Type B pancreatic cell (in vitro differentiated cells): ENCODE measurements around the gene SH3TC2. TPM values are rescaled to one million over a fixed set of nuclear protein-coding genes. Genes with fewer than 3 reads are reported as not detected.

Source experiments
- DNase-seq: peaks from one replicate; pipeline ENCODE4 v3.0.0; 2021; ENCODE audit warnings: mixed read lengths; ENCODE audit not compliant: unreplicated experiment; ENCODE audit errors: extremely low spot score
- H3K27ac Mint-ChIP-seq: 2 replicates; pipeline ENCODE4 v1.8.0; 2021; ENCODE audit warnings: mild to moderate bottlenecking, mixed read lengths
- H3K27me3 Mint-ChIP-seq: 2 replicates; pipeline ENCODE4 v1.8.0; 2021; ENCODE audit warnings: mixed read lengths
- H3K36me3 Mint-ChIP-seq: 2 replicates; pipeline ENCODE4 v1.8.0; 2021; ENCODE audit warnings: mixed read lengths
- H3K4me1 Mint-ChIP-seq: one replicate; pipeline ENCODE4 v1.8.0; 2021; ENCODE audit warnings: mixed read lengths; ENCODE audit not compliant: unreplicated experiment
- H3K4me3 Mint-ChIP-seq: 2 replicates; pipeline ENCODE4 v1.8.0; 2021; ENCODE audit warnings: mild to moderate bottlenecking, mixed read lengths
- H3K9me3 Mint-ChIP-seq: 2 replicates; pipeline ENCODE4 v1.8.0; 2021; ENCODE audit warnings: mixed read lengths
- total RNA-seq: library from RNA; stranded (reverse); gene quantifications from 2 replicates; pipeline ENCODE4 v1.2.1, GENCODE V29; 2021; ENCODE audit warnings: low replicate concordance
- TF ChIP-seq, protein P1 (sequence below): fragments of 200-600 bp; sonication (generic); conservative IDR thresholded peaks from 2 replicates; pipeline ENCODE4 v1.5.0; 2021; ENCODE audit warnings: antibody characterized with exemption, mild to moderate bottlenecking

The SH3TC2 gene
- total RNA-seq, 1 donor from 2014 or later, result 8.6 TPM

DNA sequence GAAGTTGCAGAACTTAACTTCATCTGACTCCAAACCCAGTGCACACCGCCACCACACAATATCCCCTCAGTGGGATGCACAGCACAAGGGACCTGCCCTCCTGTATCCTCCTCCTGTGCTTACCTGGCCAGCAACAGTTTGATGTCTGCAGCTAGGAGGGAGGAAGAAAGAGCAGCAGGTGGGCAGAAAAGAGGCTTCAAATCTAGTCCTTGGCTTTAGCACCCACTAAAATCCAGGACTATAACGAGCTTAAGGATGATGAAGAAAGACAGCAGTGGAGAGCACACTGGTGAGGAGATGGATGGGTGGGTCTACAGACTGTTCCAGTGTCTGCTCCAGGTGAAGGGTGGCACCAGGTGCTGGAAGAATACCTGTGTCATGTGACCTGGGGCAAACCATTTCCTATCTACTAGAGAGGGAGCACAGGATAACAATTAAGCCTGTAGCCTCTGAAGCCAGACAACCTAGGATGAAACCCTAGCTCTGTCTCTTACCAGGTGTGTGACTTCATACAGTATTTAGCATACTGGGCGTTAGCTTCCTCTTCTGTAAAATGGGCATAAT is 100.0 kb downstream of the SH3TC2 start:
- H3K9me3 Mint-ChIP-seq, result no peaks in the 10 kb centered on the region
- TF ChIP-seq, protein P1, sequence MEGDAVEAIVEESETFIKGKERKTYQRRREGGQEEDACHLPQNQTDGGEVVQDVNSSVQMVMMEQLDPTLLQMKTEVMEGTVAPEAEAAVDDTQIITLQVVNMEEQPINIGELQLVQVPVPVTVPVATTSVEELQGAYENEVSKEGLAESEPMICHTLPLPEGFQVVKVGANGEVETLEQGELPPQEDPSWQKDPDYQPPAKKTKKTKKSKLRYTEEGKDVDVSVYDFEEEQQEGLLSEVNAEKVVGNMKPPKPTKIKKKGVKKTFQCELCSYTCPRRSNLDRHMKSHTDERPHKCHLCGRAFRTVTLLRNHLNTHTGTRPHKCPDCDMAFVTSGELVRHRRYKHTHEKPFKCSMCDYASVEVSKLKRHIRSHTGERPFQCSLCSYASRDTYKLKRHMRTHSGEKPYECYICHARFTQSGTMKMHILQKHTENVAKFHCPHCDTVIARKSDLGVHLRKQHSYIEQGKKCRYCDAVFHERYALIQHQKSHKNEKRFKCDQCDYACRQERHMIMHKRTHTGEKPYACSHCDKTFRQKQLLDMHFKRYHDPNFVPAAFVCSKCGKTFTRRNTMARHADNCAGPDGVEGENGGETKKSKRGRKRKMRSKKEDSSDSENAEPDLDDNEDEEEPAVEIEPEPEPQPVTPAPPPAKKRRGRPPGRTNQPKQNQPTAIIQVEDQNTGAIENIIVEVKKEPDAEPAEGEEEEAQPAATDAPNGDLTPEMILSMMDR, result no peak
- no peaks in the 10 kb centered on the region for H3K36me3 Mint-ChIP-seq
- no peak overlapping the region for H3K27ac Mint-ChIP-seq
- H3K4me1 Mint-ChIP-seq, result peaks cover 7% of the 10 kb centered on the region
- no peak overlapping the region for H3K4me3 Mint-ChIP-seq
- DNase-seq, result no peak
- H3K27me3 Mint-ChIP-seq, result no peaks in the 10 kb centered on the region

DNA sequence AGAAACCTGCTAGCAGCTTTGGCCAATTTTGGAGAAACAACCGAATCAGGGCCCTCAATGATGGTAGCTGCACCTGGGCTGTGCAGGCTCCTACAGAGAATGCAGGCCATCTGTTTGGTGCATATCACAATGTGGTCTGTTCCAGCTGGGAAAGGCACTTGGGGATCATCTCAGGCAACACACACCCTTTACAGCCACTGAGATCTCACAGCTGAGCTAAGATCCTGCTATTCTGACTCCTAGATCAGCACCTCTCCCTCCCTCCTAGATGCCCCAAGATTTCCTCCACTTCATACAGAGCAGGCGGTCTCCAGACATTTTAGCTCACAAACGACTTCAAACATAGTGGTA is 100.7 kb downstream of the SH3TC2 start:
- Mint-ChIP-seq H3K27me3 (no peaks in the 10 kb centered on the region), H3K9me3 (no peaks in the 10 kb centered on the region), H3K4me1 (peaks cover 4% of the 10 kb centered on the region), H3K4me3 (no peak overlapping the region), H3K36me3 (no peaks in the 10 kb centered on the region), H3K27ac (no peak overlapping the region)
- TF ChIP-seq, protein P1, result no peak
- no peak for DNase-seq

DNA sequence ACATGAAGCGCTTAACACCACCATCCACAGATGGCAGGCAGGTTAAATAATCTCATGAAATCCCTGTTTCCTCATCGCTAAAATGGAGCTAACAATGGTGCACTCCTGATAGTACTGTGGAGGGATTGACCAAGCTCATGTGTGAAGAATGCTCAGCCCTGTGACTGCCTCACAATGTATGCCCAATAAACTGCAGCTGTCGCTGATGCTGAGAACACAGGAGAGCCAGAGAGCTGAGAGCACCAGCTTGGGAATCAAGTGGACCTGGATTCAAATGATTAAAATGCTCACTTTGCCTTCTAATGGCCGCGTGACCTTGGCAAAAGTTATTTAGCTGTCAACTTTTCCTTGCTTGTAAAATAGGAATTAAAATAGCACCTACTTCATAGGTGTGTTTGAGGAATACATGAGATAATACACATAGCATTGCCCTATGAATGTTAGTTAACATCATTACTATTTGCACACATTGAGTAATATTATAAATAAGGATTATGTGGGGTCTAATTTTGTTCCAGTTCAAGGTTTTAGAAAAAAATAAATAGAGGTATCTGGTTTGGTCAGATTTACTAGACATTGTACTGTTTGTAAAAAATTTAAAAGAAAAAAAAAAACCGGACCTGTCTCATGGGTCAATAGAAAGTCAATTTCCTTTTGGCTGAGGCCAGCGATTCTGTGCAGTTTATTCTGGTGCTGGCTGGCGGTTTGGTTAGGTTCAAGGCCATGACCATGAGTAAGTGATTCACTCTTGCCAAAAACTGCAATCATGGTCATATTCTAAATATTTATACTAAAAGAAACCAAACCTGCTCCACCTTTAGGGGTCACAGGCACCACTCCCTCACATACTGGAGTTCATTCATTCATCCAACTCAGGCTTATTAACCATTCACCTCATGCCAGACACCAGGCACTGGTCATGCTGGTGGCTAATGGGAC is 101.3 kb downstream of the SH3TC2 start:
- DNase-seq, result no peak
- no peaks in the 10 kb centered on the region for H3K9me3 Mint-ChIP-seq
- no peaks in the 10 kb centered on the region for H3K36me3 Mint-ChIP-seq
- peaks cover 4% of the 10 kb centered on the region for H3K4me1 Mint-ChIP-seq
- no peak overlapping the region for H3K27ac Mint-ChIP-seq
- H3K27me3 Mint-ChIP-seq, result no peaks in the 10 kb centered on the region
- H3K4me3 Mint-ChIP-seq, result no peak overlapping the region
- TF ChIP-seq, protein P1, result no peak

DNA sequence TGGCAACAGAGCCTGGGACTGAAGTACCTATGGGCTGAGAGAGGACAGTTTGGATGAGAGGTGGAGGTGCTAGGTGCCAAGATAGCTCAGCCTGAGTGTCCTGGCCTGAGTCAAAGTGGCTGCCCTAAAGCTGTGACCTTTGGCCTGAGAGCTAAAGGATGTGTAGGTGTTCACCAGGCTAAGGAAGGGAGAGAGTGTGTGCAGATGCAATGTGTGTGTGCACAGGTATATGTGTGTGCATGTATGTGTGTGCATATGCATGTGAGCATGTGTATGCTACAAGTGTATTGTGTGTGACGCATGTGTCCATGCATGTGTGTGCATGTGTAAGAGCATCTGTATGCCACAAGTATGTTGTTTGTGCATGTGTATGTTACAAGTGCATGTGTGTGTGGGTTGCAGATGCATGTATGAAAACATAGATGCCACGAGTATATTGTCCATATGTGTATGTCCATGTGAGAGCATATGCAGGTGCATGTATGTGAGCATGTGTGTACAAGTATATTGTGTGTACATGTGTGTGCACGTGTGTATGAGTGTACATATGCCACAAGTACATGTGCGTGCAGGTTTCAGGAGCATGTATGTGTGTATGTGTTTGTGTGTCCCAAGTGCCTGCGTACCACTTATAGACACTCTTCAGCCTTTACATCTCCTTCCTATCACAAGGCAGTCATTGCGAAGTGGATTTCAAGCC is 102.6 kb downstream of the SH3TC2 start:
- no peak for DNase-seq
- no peak overlapping the region for H3K27ac Mint-ChIP-seq
- TF ChIP-seq, protein P1, result no peak
- no peaks in the 10 kb centered on the region for H3K4me1 Mint-ChIP-seq
- H3K36me3 Mint-ChIP-seq, result no peaks in the 10 kb centered on the region
- no peaks in the 10 kb centered on the region for H3K27me3 Mint-ChIP-seq
- H3K4me3 Mint-ChIP-seq, result no peak overlapping the region
- no peaks in the 10 kb centered on the region for H3K9me3 Mint-ChIP-seq

- Mint-ChIP-seq H3K9me3 (no peaks in the 10 kb centered on the region), H3K4me3 (no peak overlapping the region), H3K36me3 (no peaks in the 10 kb centered on the region), H3K4me1 (no peaks in the 10 kb centered on the region), H3K27ac (no peak overlapping the region), H3K27me3 (no peaks in the 10 kb centered on the region)
- TF ChIP-seq, protein P1, result peak; percentile 86
- DNase-seq, result no peak
Observed at GRCh38 chr5:148957591-148958202, 105.2 kb downstream of the SH3TC2 start.
